HEK293 (cell line): Measurements from ENCODE around the gene DLD.

ENCODE experiments used
- ATF2 ChIP-seq: fragments of 450-650 bp; formaldehyde crosslinking; IDR thresholded peaks from 2 replicates; pipeline ENCODE4 v1.5.1; 2016; ENCODE audit warnings: missing biosample characterization, missing genetic modification characterization, low read depth
- CTCF ChIP-seq: fragments of 450-650 bp; formaldehyde crosslinking; IDR thresholded peaks from 2 replicates; pipeline ENCODE4 v1.5.1; 2016; ENCODE audit warnings: missing biosample characterization, missing genetic modification characterization
- FEZF1 ChIP-seq: fragments of 450-650 bp; formaldehyde crosslinking; IDR thresholded peaks from 2 replicates; pipeline ENCODE4 v1.5.1; 2016; ENCODE audit warnings: missing biosample characterization, missing genetic modification characterization
- PATZ1 ChIP-seq: fragments of 450-650 bp; formaldehyde crosslinking; IDR thresholded peaks from 2 replicates; pipeline ENCODE4 v1.5.1; 2016; ENCODE audit warnings: missing biosample characterization, missing genetic modification characterization
- SALL2 ChIP-seq: fragments of 450-650 bp; formaldehyde crosslinking; IDR thresholded peaks from 2 replicates; pipeline ENCODE4 v1.5.0; 2017; ENCODE audit warnings: missing biosample characterization, mild to moderate bottlenecking, missing genetic modification characterization, borderline replicate concordance
- TCF7L2 ChIP-seq: IDR thresholded peaks from 2 replicates; pipeline ENCODE4 v1.6.1; 2011; ENCODE audit warnings: low read depth, mild to moderate bottlenecking, inconsistent platforms, low read length, moderate library complexity, borderline replicate concordance
- ZBTB44 ChIP-seq: fragments of 450-650 bp; IDR thresholded peaks from 2 replicates; pipeline ENCODE4 v1.5.1; 2018; ENCODE audit warnings: missing biosample characterization, mild to moderate bottlenecking, missing genetic modification characterization
- ZIC2 ChIP-seq: fragments of 450-650 bp; formaldehyde crosslinking; IDR thresholded peaks from 2 replicates; pipeline ENCODE4 v1.5.1; 2016; ENCODE audit warnings: missing biosample characterization, missing genetic modification characterization
- ZNF214 ChIP-seq: fragments of 450-650 bp; formaldehyde crosslinking; IDR thresholded peaks from 2 replicates; pipeline ENCODE4 v1.5.1; 2017; ENCODE audit warnings: missing biosample characterization, mild to moderate bottlenecking, missing genetic modification characterization, borderline replicate concordance
- ZNF239 ChIP-seq: fragments of 450-650 bp; formaldehyde crosslinking; IDR thresholded peaks from 2 replicates; pipeline ENCODE4 v1.5.1; 2016; ENCODE audit warnings: missing biosample characterization, missing genetic modification characterization
- ZNF248 ChIP-seq: fragments of 450-650 bp; formaldehyde crosslinking; IDR thresholded peaks from 2 replicates; pipeline ENCODE4 v1.5.1; 2017; ENCODE audit warnings: missing biosample characterization, missing genetic modification characterization
- ZNF37A ChIP-seq: fragments of 450-650 bp; IDR thresholded peaks from 2 replicates; pipeline ENCODE4 v1.5.1; 2018; ENCODE audit warnings: missing biosample characterization, missing genetic modification characterization
- ZNF639 ChIP-seq: fragments of 450-650 bp; formaldehyde crosslinking; IDR thresholded peaks from 2 replicates; pipeline ENCODE4 v1.5.1; 2016; ENCODE audit warnings: missing biosample characterization, missing genetic modification characterization
- ZNF707 ChIP-seq: fragments of 450-650 bp; formaldehyde crosslinking; IDR thresholded peaks from 2 replicates; pipeline ENCODE4 v1.5.1; 2016; ENCODE audit warnings: missing biosample characterization, missing genetic modification characterization

- TF ChIP-seq FEZF1 (no peak), ZIC2 (tag by site-specific recombination) (no peak), ZNF214 (tag by site-specific recombination) (no peak), ZNF37A (no peak), ZNF239 (tag by site-specific recombination) (no peak), ATF2 (tag by site-specific recombination) (no peak), CTCF (tag by site-specific recombination) (no peak), PATZ1 (tag by site-specific recombination) (no peak), ZNF707 (tag by site-specific recombination) (no peak), ZNF639 (tag by site-specific recombination) (no peak), ZBTB44 (no peak), TCF7L2 (no peak), SALL2 (no peak), ZNF248 (tag by site-specific recombination) (no peak)
These were observed 32.7 kb upstream of the DLD start for GRCh38 chr7:107858280-107858679.
